Measurements from ENCODE around the gene CHMP5. TPM values are rescaled to one million over a fixed set of nuclear protein-coding genes. Genes with fewer than 3 reads are reported as not detected.

CHMP5 gene
- total RNA-seq, 1 donor from 2014 or later = 28.1 TPM

GRCh38 chr9:33233626-33234342, 31.1 kb upstream of the CHMP5 start:
- no peak overlapping the region for H3K27ac Mint-ChIP-seq

GRCh38 chr9:33234511-33235467, 30.1 kb upstream of the CHMP5 start:
- intact Hi-C loops (cut with micrococcal nuclease) = no loop called here
- H3K27ac Mint-ChIP-seq = no peak overlapping the region
- ChIA-PET CTCF (interaction anchor here (2.1 kb wide), 1 partner anchor 9 kb away, joined by 6 read pairs; no protein-coding TSS in a partner anchor), POLR2A (interaction anchor here (0.6 kb wide), 1 partner anchor 39 kb away, joined by 3 read pairs; no protein-coding TSS in a partner anchor)
- no peaks in the 10 kb centered on the region for H3K9me3 Mint-ChIP-seq
- DNase-seq (no peak), ATAC-seq (ENCODE audit: low read depth) (no peak)
- H3K27me3 Mint-ChIP-seq = peaks cover 12% of the 10 kb centered on the region
- H3K4me1 Mint-ChIP-seq = no peaks in the 10 kb centered on the region
- TF ChIP-seq CTCF (IDR thresholded peaks at IDR 0.05) = no peak
- H3K4me3 Mint-ChIP-seq = no peak overlapping the region
- no peaks in the 10 kb centered on the region for H3K36me3 Mint-ChIP-seq (ENCODE audit: low read depth)

More at GRCh38 chr9:33233626-33234342, 31.1 kb upstream of the CHMP5 start:
- no peaks in the 10 kb centered on the region for H3K9me3 Mint-ChIP-seq
- no peaks in the 10 kb centered on the region for H3K36me3 Mint-ChIP-seq (ENCODE audit: low read depth)
- no peak for DNase-seq
- no peaks in the 10 kb centered on the region for H3K4me1 Mint-ChIP-seq
- TF ChIP-seq CTCF (IDR thresholded peaks at IDR 0.05) = no peak
- intact Hi-C loops (cut with micrococcal nuclease) = no loop called here
- no peak for ATAC-seq (ENCODE audit: low read depth)
- peaks cover 12% of the 10 kb centered on the region for H3K27me3 Mint-ChIP-seq
- H3K4me3 Mint-ChIP-seq = no peak overlapping the region
- ChIA-PET POLR2A (no interaction called here), CTCF (no interaction called here)

- Mint-ChIP-seq H3K4me3 (no peak overlapping the region), H3K27me3 (peaks cover 12% of the 10 kb centered on the region), H3K27ac (no peak overlapping the region), H3K9me3 (no peaks in the 10 kb centered on the region), H3K36me3 (ENCODE audit: low read depth) (no peaks in the 10 kb centered on the region), H3K4me1 (no peaks in the 10 kb centered on the region)
- no peak for TF ChIP-seq CTCF (IDR thresholded peaks at IDR 0.05)
- ChIA-PET CTCF (interaction anchor here (2.1 kb wide), 1 partner anchor 11 kb away, joined by 6 read pairs; no protein-coding TSS in a partner anchor), POLR2A (no interaction called here)
- ATAC-seq (ENCODE audit: low read depth) (no peak), DNase-seq (no peak)
- intact Hi-C loops (cut with micrococcal nuclease) = no loop called here
Measured at GRCh38 chr9:33236571-33236970, 28.3 kb upstream of the CHMP5 start.

- intact Hi-C loops (cut with micrococcal nuclease) = no loop called here
- H3K9me3 Mint-ChIP-seq = no peaks in the 10 kb centered on the region
- ChIA-PET POLR2A (interaction anchor here (1.1 kb wide), 1 partner anchor 11 kb away, joined by 3 read pairs; no protein-coding TSS in a partner anchor), CTCF (interaction anchor here (1.7 kb wide), 1 partner anchor 14 kb away, joined by 5 read pairs; no protein-coding TSS in a partner anchor)
- no peak for TF ChIP-seq CTCF (IDR thresholded peaks at IDR 0.05)
- DNase-seq (no peak), ATAC-seq (ENCODE audit: low read depth) (no peak)
- H3K4me1 Mint-ChIP-seq = no peaks in the 10 kb centered on the region
- H3K36me3 Mint-ChIP-seq (ENCODE audit: low read depth) = no peaks in the 10 kb centered on the region
- H3K4me3 Mint-ChIP-seq = no peak within 1 kb of the TSS
- H3K27me3 Mint-ChIP-seq = peaks cover 12% of the 10 kb centered on the region
- H3K27ac Mint-ChIP-seq = no peak within 1 kb of the TSS
Measured at GRCh38 chr9:33239921-33240320, 24.9 kb upstream of the CHMP5 start, which contains the start of gene SPINK4. TSS of gene SPINK4 (plus strand) at chr9:33240167. CDS start at chr9:33240209, 42 bp downstream.

GRCh38 chr9:33241298-33241697, 23.6 kb upstream of the CHMP5 start:
- Mint-ChIP-seq H3K36me3 (ENCODE audit: low read depth) (no peaks in the 10 kb centered on the region), H3K9me3 (no peaks in the 10 kb centered on the region), H3K4me1 (no peaks in the 10 kb centered on the region), H3K4me3 (no peak overlapping the region), H3K27me3 (peaks cover 6% of the 10 kb centered on the region), H3K27ac (no peak overlapping the region)
- TF ChIP-seq CTCF (IDR thresholded peaks at IDR 0.05) = no peak
- POLR2A ChIA-PET = no interaction called here
- ATAC-seq (ENCODE audit: low read depth) (no peak), DNase-seq (no peak)
- intact Hi-C loops (cut with micrococcal nuclease) = no loop called here
- CTCF ChIA-PET = no interaction called here

All from activated B cell treated with CpG ODN at 0.5 μM for 24 hours (primary cell).